Astrocyte (in vitro differentiated cells and primary cell): ENCODE results near the gene CEACAM4. TPM values are rescaled to one million over a fixed set of nuclear protein-coding genes. Genes with fewer than 3 reads are reported as not detected.

Experiments
- DNase-seq: peaks from one replicate; pipeline ENCODE4 v3.0.0-alpha.2; 2010; ENCODE audit warnings: low read depth
- FAIRE-seq: peaks from 2 replicates; lab custom pipeline; 2011; peaks lifted over from hg19 to GRCh38; lab: Jason Lieb, UNC
- H2AFZ ChIP-seq: 2 replicates; pipeline ENCODE4 v1.6.0; 2012; ENCODE audit warnings: low read depth, low read length, inconsistent platforms
- H3K27ac ChIP-seq: 2 replicates; pipeline ENCODE4 v1.5.1; 2011; ENCODE audit warnings: low read depth, low read length, inconsistent platforms
- H3K27me3 ChIP-seq: 2 replicates; pipeline ENCODE4 v1.6.0; 2011; ENCODE audit warnings: low read length, inconsistent platforms; ENCODE audit not compliant: insufficient read depth
- H3K36me3 ChIP-seq: 2 replicates; pipeline ENCODE4 v1.5.1; 2011; ENCODE audit warnings: low read length, inconsistent platforms; ENCODE audit not compliant: insufficient read depth
- H3K4me1 ChIP-seq: 2 replicates; pipeline ENCODE4 v1.5.1; 2011; ENCODE audit warnings: low read length, inconsistent platforms; ENCODE audit not compliant: insufficient read depth
- H3K4me2 ChIP-seq: 2 replicates; pipeline ENCODE4 v1.6.0; 2012; ENCODE audit warnings: low read length, inconsistent platforms
- H3K4me3 ChIP-seq: 2 replicates; pipeline ENCODE4 v1.5.1; 2011; ENCODE audit warnings: low read depth, mild to moderate bottlenecking, low read length, inconsistent platforms; ENCODE audit not compliant: insufficient read depth
- H3K79me2 ChIP-seq: 2 replicates; pipeline ENCODE4 v1.6.0; 2012; ENCODE audit warnings: mild to moderate bottlenecking, low read length, inconsistent platforms; ENCODE audit not compliant: insufficient read depth
- H3K9ac ChIP-seq: 2 replicates; pipeline ENCODE4 v1.6.0; 2012; ENCODE audit warnings: mild to moderate bottlenecking, low read length, inconsistent platforms
- H3K9me3 ChIP-seq: 2 replicates; pipeline ENCODE4 v1.5.1; 2012; ENCODE audit warnings: low read depth, mild to moderate bottlenecking, low read length, inconsistent platforms; ENCODE audit not compliant: insufficient read depth
- H4K20me1 ChIP-seq: 2 replicates; pipeline ENCODE4 v1.6.0; 2012; ENCODE audit warnings: low read length, inconsistent platforms; ENCODE audit not compliant: insufficient read depth
- H3K27ac Mint-ChIP-seq: one replicate; pipeline ENCODE4 v1.8.0; 2021; ENCODE audit warnings: mild to moderate bottlenecking, mixed read lengths; ENCODE audit not compliant: unreplicated experiment
- H3K27me3 Mint-ChIP-seq: one replicate; pipeline ENCODE4 v1.8.0; 2021; ENCODE audit warnings: low read depth, mixed read lengths; ENCODE audit not compliant: unreplicated experiment
- H3K36me3 Mint-ChIP-seq: one replicate; pipeline ENCODE4 v1.8.0; 2021; ENCODE audit warnings: low read depth, mixed read lengths; ENCODE audit not compliant: unreplicated experiment
- H3K4me1 Mint-ChIP-seq: one replicate; pipeline ENCODE4 v1.8.0; 2021; ENCODE audit warnings: low read depth, mixed read lengths; ENCODE audit not compliant: unreplicated experiment
- H3K4me3 Mint-ChIP-seq: one replicate; pipeline ENCODE4 v1.8.0; 2021; ENCODE audit warnings: mild to moderate bottlenecking, moderate library complexity, mixed read lengths; ENCODE audit not compliant: unreplicated experiment
- H3K9me3 Mint-ChIP-seq: one replicate; pipeline ENCODE4 v1.8.0; 2021; ENCODE audit warnings: mild to moderate bottlenecking, mixed read lengths; ENCODE audit not compliant: unreplicated experiment
- EZH2 ChIP-seq: IDR thresholded peaks from 2 replicates; pipeline ENCODE4 v1.6.1; 2012; ENCODE audit warnings: mild to moderate bottlenecking, low read length, inconsistent platforms; ENCODE audit not compliant: insufficient read depth
- total RNA-seq: library from RNA; stranded (reverse); gene quantifications from 2 replicates; pipeline ENCODE4 v1.2.1, GENCODE V29; 2021
- TF ChIP-seq, protein P1 (sequence below): IDR thresholded peaks from 2 replicates; pipeline ENCODE4 v1.5.1; 2011; ENCODE audit warnings: low read depth, mild to moderate bottlenecking, inconsistent platforms, low read length, moderate library complexity; ENCODE audit not compliant: insufficient read depth

Gene CEACAM4
- total RNA-seq, 1 donor from 2014 or later = not detected

DNA sequence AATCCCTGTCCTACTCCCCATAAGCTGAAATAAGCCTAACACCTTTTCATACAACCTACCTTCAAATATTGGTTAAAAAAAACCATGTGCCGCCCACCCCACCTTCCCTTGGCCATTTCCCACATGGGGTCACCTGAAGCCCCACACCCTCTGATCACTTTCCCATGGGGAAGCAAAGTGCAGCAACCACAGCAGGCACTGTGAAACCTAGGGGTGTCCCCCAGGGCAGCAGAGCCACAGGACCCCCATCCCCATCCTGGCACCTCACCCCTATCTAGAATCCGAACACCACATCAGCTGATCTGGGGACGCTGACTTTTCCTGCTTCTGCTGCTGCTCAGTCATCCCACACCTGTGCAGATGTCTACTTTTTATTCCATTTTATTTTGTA lies 31.0 kb downstream of the CEACAM4 start:
- Mint-ChIP-seq H3K4me3 (no peak overlapping the region), H3K9me3 (no peaks in the 10 kb centered on the region), H3K27me3 (peaks cover 46% of the 10 kb centered on the region), H3K27ac (no peak overlapping the region), H3K4me1 (no peaks in the 10 kb centered on the region), H3K36me3 (no peaks in the 10 kb centered on the region)
- FAIRE-seq (no peak), DNase-seq (no peak)
- H4K20me1 ChIP-seq = no peaks in the 10 kb centered on the region
- H3K79me2 ChIP-seq = no peaks in the 10 kb centered on the region
- no peaks in the 10 kb centered on the region for H3K9me3 ChIP-seq
- no peak overlapping the region for H3K4me3 ChIP-seq
- H3K27me3 ChIP-seq = no peaks in the 10 kb centered on the region
- no peak overlapping the region for H3K27ac ChIP-seq
- TF ChIP-seq EZH2 = no peak
- TF ChIP-seq, protein P1, sequence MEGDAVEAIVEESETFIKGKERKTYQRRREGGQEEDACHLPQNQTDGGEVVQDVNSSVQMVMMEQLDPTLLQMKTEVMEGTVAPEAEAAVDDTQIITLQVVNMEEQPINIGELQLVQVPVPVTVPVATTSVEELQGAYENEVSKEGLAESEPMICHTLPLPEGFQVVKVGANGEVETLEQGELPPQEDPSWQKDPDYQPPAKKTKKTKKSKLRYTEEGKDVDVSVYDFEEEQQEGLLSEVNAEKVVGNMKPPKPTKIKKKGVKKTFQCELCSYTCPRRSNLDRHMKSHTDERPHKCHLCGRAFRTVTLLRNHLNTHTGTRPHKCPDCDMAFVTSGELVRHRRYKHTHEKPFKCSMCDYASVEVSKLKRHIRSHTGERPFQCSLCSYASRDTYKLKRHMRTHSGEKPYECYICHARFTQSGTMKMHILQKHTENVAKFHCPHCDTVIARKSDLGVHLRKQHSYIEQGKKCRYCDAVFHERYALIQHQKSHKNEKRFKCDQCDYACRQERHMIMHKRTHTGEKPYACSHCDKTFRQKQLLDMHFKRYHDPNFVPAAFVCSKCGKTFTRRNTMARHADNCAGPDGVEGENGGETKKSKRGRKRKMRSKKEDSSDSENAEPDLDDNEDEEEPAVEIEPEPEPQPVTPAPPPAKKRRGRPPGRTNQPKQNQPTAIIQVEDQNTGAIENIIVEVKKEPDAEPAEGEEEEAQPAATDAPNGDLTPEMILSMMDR = no peak
- H3K9ac ChIP-seq = no peak overlapping the region
- H3K4me1 ChIP-seq = no peaks in the 10 kb centered on the region
- no peaks in the 10 kb centered on the region for H3K36me3 ChIP-seq
- H2AFZ ChIP-seq = no peak overlapping the region
- H3K4me2 ChIP-seq = no peak overlapping the region

DNA sequence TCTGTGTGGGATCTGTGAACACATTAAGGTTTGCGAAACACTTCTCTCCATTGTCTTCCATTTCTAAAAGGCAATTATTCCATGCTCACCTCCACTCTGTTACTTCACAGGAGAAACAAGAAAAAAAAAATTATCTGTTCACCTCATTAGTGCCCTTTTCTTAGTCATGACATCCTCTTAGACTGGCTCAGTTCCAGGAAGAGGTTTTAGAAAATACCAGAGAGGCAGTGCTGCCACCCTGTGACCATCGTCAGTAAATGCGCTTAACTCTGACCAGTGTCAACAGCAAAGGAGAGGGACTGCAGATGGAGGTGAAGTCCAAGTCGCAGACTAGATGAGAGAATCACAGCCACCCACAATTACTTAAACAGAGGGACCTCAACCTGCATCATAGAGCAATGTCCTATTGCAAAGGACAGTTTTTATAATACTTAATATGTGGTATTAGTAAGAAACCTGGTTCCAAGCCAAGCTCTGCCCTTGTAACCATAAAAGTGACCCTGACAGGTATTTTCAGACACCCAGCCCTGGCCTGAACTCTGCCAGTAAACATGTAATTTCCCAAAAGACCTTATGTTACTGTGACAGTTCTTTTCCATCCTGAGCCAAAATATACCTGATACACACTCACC lies 31.5 kb downstream of the CEACAM4 start:
- no peak overlapping the region for H3K4me3 Mint-ChIP-seq
- FAIRE-seq (no peak), DNase-seq (peak; percentile 54)

More for the DNA sequence above, 31.5 kb downstream of the CEACAM4 start:
- H3K27ac Mint-ChIP-seq = no peak overlapping the region
- H2AFZ ChIP-seq = no peak overlapping the region
- no peaks in the 10 kb centered on the region for H3K79me2 ChIP-seq
- no peaks in the 10 kb centered on the region for H3K36me3 Mint-ChIP-seq
- H4K20me1 ChIP-seq = no peaks in the 10 kb centered on the region
- no peaks in the 10 kb centered on the region for H3K27me3 ChIP-seq
- H3K4me2 ChIP-seq = no peak overlapping the region
- no peak overlapping the region for H3K9ac ChIP-seq
- no peaks in the 10 kb centered on the region for H3K4me1 Mint-ChIP-seq
- TF ChIP-seq, protein P1 = peak; percentile 59
- TF ChIP-seq EZH2 = no peak
- H3K9me3 Mint-ChIP-seq = no peaks in the 10 kb centered on the region
- H3K27ac ChIP-seq = no peak overlapping the region
- no peak overlapping the region for H3K4me3 ChIP-seq
- H3K9me3 ChIP-seq = no peaks in the 10 kb centered on the region
- H3K4me1 ChIP-seq = no peaks in the 10 kb centered on the region
- H3K27me3 Mint-ChIP-seq = peaks cover 48% of the 10 kb centered on the region
- no peaks in the 10 kb centered on the region for H3K36me3 ChIP-seq
